Liver (tissue), 3 donors: ENCODE results near the gene MOGAT3.

Experiments
- CTCF ChIP-seq: fragments of 150-350 bp; IDR thresholded peaks from 2 replicates; pipeline ENCODE4 v1.5.1; 2017; ENCODE audit warnings: improper control_type of control experiment, low read depth, low read length; ENCODE audit not compliant: missing input control
- EGR1 ChIP-seq, 2 donors: IDR thresholded peaks; 2 replicates each; pipeline ENCODE4 v1.6.1; 2016 to 2018; ENCODE audit warnings: antibody characterized with exemption in 2 of 2, low read depth in 2 of 2
- MAX ChIP-seq: IDR thresholded peaks from 2 replicates; pipeline ENCODE4 v1.6.1; 2016; ENCODE audit warnings: antibody characterized with exemption
- SP1 ChIP-seq: IDR thresholded peaks from 2 replicates; pipeline ENCODE4 v1.6.1; 2018; ENCODE audit warnings: antibody characterized with exemption, mild to moderate bottlenecking
- YY1 ChIP-seq: IDR thresholded peaks from 2 replicates; pipeline ENCODE4 v1.6.1; 2016; ENCODE audit warnings: antibody characterized with exemption, mild to moderate bottlenecking
- donor health status: healthy.
- donor health status: healthy.

- TF ChIP-seq SP1: no peak
- TF ChIP-seq CTCF: no peak
- TF ChIP-seq MAX: no peak
- no peak for TF ChIP-seq EGR1 (IDR thresholded peaks at IDR 0.05; ENCODE audit: low read depth in 2 of 2)
- TF ChIP-seq YY1: no peak
Measured at GRCh38 chr7:101226721-101227120, 25.9 kb upstream of the MOGAT3 start.
